Uterus (tissue), 2 donors: ENCODE data around the gene HDAC4.

Experiments used
- POLR2A ChIP-seq, 2 donors: fragments of 450-650 bp; IDR thresholded peaks; one replicate each; pipeline ENCODE4 v1.6.1; 2016; ENCODE audit warnings: antibody characterized with exemption in 2 of 2, mild to moderate bottlenecking in 1 of 2, moderate library complexity in 1 of 2
- TF ChIP-seq, protein P1 (sequence below), 4 experiments: fragments of 200-600 bp in 2 of 4; fragments of 450-650 bp in 2 of 4; sonication (generic) in 2 of 4; IDR thresholded peaks; one replicate each; pipeline ENCODE4 v1.5.1; 2016 to 2019; ENCODE audit warnings: antibody characterized with exemption in 4 of 4, mild to moderate bottlenecking in 2 of 4, moderate library complexity in 1 of 4

DNA sequence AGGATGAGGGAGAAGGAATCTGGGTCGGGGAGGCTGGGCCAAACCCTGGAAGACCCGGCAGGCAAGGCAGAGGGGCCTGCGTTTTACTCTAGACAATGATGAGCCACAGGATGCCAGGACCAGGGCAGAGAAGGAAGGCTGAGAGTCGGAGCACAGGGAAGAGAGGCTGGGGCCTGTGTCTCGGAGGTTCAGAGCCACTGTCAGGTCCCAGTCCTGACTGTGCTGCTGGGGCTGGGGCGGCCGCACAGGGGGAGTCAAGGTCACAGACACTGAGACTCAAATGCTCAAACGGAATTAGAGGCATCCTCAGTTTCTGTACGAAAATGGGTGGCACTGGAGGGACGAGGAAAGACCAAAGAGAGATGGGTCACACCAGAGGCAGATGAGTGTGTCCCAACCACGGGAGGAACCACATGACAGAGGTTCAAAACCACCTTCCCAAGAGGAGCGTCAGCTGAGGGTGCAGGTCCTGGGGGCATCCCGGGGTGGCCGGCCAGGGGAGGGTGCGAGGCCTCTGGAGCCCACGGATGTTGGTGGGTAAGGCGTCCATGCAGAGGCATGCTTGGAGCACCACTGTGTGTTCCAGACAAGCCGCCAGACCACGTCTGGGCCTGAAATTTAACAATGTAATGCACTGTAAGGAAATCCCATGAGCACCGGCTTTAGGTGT, 14.7 kb downstream of the HDAC4 start:
- no peak for TF ChIP-seq POLR2A (IDR thresholded peaks at IDR 0.05)
- TF ChIP-seq, protein P1, sequence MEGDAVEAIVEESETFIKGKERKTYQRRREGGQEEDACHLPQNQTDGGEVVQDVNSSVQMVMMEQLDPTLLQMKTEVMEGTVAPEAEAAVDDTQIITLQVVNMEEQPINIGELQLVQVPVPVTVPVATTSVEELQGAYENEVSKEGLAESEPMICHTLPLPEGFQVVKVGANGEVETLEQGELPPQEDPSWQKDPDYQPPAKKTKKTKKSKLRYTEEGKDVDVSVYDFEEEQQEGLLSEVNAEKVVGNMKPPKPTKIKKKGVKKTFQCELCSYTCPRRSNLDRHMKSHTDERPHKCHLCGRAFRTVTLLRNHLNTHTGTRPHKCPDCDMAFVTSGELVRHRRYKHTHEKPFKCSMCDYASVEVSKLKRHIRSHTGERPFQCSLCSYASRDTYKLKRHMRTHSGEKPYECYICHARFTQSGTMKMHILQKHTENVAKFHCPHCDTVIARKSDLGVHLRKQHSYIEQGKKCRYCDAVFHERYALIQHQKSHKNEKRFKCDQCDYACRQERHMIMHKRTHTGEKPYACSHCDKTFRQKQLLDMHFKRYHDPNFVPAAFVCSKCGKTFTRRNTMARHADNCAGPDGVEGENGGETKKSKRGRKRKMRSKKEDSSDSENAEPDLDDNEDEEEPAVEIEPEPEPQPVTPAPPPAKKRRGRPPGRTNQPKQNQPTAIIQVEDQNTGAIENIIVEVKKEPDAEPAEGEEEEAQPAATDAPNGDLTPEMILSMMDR (IDR thresholded peaks at IDR 0.05) = no peak
